Left kidney (tissue), 8 donors: ENCODE measurements around the gene WWP2. TPM values are rescaled to one million over a fixed set of nuclear protein-coding genes. Genes with fewer than 3 reads are reported as not detected.
A peak's percentile ranks its signal among the peaks of the same experiment; 100 is the strongest.
"Not testable (repeated sequence)": the region's sequence is repeated elsewhere in the genome, so short reads cannot be mapped to it uniquely, and the experiment has no call there.

Experiments
- DNase-seq: peaks from one replicate; pipeline ENCODE4 v3.0.0-alpha.2; 2013
- long read RNA-seq, 8 donors: transcript quantifications; one replicate each; lab custom pipeline, GENCODE V29; 2026
- polyA plus RNA-seq: library from polyadenylated mRNA; unstranded; fragments of 120-200 nt; gene quantifications from one replicate; pipeline ENCODE4 v1.2.1, GENCODE V29; 2013; ENCODE audit not compliant: insufficient read length

The WWP2 gene
- 46.2 TPM for polyA plus RNA-seq
- long read RNA-seq, donor 1, full-length matches to known transcripts = 3 of 41 reads
- long read RNA-seq, donor 1, partial matches to known transcripts = 38 of 41 reads
- long read RNA-seq, donor 1, other reads (novel, unspliced or antisense) = 0 of 41 reads
- long read RNA-seq, donor 2, partial matches to known transcripts = 24 of 24 reads
- long read RNA-seq, donor 2, other reads (novel, unspliced or antisense) = 0 of 24 reads
- long read RNA-seq, donor 3, full-length matches to known transcripts = 2 of 7 reads
- long read RNA-seq, donor 3, partial matches to known transcripts = 5 of 7 reads
- long read RNA-seq, donor 3, other reads (novel, unspliced or antisense) = 0 of 7 reads
- long read RNA-seq, donor 4, partial matches to known transcripts = 5 of 5 reads
- long read RNA-seq, donor 4, other reads (novel, unspliced or antisense) = 0 of 5 reads
- long read RNA-seq, donor 5, full-length matches to known transcripts = 2 of 15 reads
- long read RNA-seq, donor 5, partial matches to known transcripts = 13 of 15 reads
- long read RNA-seq, donor 5, other reads (novel, unspliced or antisense) = 0 of 15 reads
- long read RNA-seq, donor 6, partial matches to known transcripts = 19 of 20 reads
- long read RNA-seq, donor 6, other reads (novel, unspliced or antisense) = 0 of 20 reads
- long read RNA-seq, donor 7, full-length matches to known transcripts = 2 of 2 reads
- long read RNA-seq, donor 7, partial matches to known transcripts = 0 of 2 reads
- long read RNA-seq, donor 7, other reads (novel, unspliced or antisense) = 0 of 2 reads
- long read RNA-seq, donor 8, partial matches to known transcripts = 0 of 1 reads
- long read RNA-seq, donor 8, other reads (novel, unspliced or antisense) = 0 of 1 reads

DNA sequence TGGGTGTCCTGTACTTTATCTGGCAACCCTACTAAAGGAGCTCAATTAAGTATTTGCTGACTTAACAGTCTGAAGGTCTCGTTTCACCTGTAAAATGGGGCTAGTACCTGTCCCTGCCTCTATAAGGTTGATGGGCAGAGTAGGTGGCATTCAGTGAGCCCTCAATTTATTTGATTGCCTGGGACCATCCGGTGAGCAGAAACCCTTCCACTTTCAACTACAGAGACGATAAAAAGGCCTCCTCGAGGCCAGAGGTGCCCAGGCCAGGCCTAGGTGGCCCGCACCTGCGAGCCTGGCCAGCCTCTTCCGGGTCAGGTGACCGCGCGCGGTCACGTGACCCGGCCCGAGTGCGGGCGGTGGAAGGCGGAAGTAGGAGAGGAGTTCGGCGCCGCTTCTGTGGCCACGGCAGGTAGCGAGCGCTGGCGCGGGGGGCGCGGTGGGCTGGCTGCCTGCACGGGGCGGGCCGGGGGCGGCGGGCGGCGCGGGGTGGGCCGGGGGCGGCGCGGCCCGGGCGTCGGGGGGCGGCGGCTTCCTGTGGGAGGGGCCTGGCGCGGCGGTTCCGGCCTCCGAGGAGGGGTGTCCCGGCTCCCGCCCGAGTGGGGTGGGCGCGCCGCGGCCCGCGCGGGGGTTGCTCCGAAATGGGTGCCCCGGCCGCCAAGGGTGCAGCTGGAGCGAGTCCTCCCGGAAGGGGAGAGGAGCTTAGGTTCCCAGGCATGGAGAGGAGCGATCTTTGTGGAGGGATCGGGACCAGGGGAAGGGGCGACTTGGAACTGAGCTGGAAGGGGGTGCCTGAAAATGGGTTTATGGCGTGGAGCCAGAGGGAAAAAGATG lies at the start of gene WWP2:
Gene WWP2 (plus strand): TSS at position 350 of the 831 bp plus-strand sequence. CDS start 24,679 bp downstream, outside the sequence.
- peak; percentile 71 for DNase-seq

GRCh38 chr16:69712914-69713581 lies 49.1 kb upstream of the WWP2 start:
- no peak for DNase-seq

DNA sequence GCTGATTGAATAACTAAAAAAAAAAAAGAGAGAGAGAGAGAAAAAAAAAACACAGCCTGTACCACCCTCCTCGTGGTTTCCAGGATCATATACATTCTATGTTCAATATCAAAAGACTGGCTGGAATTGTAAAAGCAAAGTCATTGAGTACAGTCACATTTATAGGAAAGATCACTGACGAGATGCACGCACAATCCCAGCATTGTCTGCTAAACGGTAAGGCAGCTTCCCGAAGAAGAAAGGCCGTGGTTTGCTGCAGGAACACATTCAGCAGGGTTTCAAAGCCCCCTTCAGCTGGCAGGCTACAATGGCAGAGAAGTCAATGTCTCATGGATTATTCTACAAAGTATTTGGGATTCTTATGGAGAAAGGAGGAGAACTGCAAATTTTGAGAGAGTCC lies 45.1 kb upstream of the WWP2 start:
- no peak for DNase-seq

DNA sequence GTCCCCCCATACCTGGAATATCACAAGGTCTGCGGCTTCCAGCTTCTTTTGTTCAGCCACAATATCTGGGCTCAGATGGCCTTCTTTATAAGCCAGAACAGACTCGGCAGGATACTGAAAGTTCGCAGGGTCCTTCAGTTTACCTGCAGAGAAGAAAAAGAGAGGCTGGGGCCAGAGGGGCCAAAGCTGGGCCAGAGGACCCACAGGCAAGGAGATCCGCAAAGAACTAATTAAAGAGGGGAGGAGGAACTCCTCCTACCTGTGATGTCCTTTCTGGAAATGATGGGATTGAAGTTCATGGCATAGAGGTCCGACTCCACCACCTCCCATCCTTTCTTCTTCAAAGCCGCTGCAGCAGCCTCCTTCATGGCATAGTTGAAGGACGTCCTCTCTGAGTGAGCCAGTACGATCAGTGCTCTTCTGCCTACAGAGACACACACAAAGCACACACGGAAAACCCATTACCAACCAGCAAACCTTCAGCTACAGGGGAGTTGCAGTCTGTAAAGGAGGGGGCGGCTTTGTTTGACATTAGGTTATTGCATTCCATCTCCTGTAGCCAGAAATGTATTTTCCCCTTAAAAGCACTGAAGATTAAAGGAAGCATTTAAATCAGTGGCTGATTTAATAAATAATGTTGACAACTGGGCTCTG lies 43.9 kb upstream of the WWP2 start:
- DNase-seq = no peak

DNA sequence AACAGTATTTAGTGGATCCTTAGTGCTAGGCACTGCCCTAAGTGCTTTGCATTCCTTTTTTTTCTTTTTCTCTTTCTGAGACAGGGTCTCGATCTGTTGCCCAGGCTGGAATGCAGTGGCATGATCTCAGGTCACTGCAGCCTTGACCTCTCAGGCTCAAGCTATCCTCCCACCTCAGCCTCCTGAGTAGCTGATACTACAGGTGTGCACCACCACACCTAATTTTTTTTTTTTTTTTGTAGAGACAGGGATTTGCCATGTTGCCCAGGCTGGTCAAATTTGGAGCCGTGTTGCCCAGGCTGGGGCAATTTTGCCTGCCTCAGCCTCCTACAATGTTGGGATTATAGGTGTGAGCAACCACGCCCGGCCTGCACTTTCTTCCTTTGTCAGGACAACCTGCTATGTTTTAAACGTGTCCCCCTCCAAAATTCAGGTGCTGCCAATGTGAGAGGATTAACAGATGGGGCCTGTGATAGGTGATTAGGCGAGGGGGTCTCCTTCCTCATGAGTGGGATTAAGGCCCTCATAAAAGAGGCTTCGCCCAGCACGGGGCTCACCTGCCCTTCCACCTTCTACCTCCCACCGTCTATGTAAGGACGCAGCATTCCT lies 41.2 kb upstream of the WWP2 start:
- DNase-seq = no peak

DNA sequence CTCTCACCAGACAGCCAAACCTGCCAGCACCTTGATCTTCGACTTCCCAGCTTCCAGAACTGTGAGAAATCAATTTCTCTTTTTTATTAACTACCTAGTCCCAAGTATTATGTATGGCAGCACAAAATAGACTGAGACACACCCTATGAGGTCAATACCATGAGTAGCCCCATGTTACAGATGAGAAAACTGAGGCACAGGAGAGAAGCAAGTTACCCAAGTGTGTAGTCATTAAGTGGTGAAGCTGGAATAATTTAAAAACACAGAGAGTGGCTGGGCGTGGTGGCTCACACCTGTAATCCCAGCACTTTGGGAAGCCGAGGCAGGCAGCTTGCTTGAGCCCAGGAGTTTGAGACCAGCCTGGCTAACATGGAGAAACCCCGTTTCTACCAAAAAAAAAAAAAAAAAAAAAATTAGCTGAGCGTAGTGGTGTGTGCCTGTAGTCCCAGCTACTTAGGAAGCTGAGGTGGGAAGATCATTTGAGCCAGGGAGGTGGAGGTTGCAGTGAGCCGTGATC lies 40.6 kb upstream of the WWP2 start:
- DNase-seq = no peak

DNA sequence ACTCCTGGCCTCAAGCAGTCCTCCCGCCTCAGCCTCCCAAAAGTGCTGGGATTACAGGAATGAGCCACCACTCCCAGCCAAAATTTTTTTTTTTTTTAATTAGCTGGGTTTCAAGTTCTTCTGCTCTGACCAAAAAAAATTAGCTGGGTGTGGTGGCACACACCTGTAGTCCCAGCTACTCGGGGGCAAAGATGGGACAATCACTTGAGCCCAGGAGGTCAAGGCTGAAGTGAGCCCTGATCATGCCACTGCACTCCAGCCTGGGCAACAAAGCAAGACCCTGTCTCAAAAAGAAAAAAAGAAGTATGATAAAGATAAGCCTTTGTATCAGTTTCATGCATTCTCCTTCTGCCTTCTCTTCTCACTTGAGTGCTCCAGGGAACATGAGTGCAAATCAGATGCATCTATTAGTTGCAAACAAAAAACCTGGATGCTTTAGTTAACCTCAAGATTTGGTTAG lies 37.7 kb upstream of the WWP2 start:
- no peak for DNase-seq

- no peak for DNase-seq
These were observed 37.1 kb upstream of the WWP2 start for GRCh38 chr16:69724981-69725479.

DNA sequence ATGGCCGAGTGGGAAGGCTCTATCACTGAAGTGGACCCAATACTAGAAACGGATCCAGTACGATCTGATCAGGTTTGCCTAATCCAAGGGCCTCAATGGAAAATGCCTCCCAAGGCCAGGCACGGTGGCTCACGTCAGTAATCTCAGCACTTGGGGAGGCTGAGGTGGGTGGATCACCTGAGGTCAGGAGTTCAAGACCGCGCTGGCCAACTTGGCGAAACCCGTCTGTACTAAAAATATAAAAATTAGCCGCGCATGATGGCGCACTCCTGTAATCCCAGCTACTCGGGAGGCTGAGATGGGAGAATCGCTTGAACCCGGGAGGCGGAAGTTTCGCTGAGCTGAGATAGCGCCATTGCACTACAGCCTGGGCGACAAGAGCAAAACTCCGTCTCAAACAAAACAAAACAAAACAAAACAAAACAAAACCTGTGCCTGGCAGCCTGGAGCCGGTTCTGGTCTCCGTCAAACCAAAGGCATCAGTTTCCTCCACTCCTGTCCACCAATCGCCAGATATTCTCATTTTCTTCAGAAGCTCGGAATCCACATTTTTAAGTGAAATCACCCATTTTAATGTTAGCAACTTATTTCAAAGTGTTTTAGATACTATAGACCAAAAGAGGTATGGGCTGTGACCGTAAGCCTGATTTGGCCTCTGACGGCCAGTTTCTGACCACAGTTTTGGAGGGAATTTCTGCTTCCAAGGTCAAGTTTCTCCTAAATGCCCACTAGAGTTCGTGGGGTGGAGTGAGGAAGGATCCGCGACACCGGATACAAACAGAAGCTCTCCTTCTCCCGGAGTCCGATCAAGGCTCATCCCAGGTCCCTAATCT lies 36.4 kb upstream of the WWP2 start:
- DNase-seq = no peak

DNA sequence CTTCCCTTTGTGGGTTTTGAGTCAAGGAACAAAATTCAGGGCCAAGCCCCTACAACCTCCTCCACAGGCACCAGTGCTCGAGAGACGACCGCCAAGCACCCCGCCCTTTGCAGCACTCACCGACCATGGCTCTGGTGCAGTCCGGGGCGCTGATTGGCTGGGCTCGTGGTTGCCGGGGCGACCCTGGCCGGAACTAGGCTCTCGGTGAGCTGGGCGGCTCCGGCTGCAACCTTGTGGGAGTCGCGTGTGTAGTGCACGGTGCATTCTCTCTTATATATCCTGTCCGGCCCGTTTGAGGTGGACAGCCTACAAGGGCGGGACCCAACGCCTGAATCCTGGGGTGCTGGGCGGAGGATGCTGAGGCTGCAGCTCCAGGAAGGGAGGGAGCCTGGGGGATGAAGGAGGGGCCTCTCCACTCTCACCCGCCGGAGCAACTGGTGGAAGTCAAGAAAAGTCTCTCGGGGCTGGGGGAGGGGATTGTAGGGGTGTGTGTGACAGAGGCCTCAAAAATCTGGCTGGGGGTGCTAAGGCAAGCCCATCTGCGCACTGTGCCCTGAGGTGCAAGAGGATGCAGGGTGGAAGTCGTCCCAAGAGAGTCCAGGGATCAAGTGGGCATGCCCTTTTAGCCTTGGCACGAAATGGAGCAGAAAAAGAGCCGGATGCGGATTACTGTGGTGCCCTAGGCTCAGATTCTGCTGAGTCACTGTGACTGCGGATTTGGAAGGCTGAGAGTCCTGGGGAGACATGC lies 35.6 kb upstream of the WWP2 start, which contains the start of gene NQO1:
Gene NQO1 (minus strand): TSS at position 248 of the 748 bp plus-strand sequence. CDS start 121 bp downstream, at position 127.
- DNase-seq = peak; percentile 82

DNA sequence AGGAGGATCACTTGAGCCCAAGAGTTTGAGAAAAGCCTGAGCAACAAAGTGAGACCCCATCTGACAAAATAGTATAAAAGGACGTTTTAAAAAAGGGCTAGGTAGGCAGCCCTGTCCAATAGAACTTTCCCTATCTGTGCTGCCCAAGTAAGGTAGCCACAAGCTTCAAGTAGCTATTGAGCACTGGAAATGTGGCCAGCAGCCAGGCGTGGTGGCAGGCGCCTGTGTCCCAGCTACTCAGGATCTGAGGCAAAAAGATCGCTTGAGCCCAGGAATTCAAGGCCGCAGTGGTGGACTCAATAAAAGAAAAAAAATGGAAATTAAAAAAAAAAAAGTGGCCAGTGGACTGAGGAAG lies 34.2 kb upstream of the WWP2 start:
- DNase-seq = no peak

DNA sequence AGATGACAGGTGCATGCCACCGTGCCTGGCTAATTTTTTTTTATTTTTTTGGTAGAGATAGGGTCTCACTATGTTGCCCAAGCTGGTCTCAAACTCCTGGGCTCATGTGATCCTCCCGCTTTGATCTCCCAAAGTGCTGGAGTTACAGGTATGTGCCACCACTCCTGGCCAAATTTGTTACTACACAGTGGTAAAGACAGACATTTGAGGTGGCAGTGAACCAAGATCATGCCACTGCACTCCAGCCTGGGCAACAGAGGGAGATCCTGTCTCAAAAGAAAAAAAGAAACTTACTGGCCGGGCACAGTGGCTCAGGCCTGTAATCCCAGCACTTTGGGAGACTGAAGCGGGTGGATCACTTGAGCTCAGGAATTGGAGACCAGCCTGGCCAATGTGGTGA lies 33.1 kb upstream of the WWP2 start:
- not testable (repeated sequence) for DNase-seq

GRCh38 chr16:69731280-69731679 lies 30.9 kb upstream of the WWP2 start:
- DNase-seq = not testable (repeated sequence)

- no peak for DNase-seq
These were observed 30.0 kb upstream of the WWP2 start for GRCh38 chr16:69732101-69732500.

- no peak for DNase-seq
These were observed 20.6 kb upstream of the WWP2 start for GRCh38 chr16:69741519-69741918.

DNA sequence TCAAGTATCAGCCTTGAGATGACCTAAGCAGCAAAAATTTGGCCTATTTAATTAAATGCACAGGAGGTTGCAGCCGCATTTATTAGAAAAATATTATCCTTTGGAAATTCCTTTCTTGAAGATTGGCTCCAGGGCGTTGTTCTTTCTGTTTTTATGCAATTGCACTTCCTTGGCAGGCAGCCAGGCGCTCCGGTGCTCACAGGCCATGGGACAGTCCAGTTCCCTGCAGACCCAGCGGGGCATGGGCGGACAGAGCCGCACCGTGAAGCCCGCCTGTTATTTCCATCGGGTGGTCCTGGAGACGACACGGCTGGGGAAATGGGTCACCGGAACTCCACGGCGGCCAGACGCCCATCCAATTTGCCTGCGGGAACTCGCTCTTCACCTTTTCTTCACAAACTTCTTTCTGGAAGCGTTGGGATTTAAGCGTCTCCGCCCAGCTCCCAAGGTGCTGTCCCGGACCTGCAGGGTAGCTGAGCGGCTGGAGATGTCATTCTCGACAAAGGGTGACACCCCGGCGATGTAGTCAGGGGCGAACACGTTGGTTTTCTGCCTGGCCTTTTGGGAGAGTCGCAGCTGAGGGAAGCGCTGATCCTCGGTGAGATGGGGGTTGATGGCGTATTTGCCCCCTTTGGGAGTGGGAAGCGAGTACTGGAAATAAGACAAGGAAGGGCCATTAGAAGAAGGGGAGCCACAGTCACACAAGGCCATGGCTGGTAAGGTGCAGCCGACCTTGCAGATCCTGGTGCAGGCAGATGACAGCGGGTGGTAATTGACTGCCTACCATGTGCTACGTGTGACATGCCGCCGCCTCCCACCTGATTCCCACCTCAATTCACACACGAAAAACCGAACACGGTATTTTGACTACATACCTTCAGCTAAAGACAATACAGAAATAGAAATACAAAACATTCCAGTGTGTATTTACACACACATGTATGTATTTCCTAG lies 19.9 kb upstream of the WWP2 start:
- DNase-seq = peak; percentile 45
